HCT116 (cell line): ENCODE results near the gene ZNF316. TPM values are rescaled to one million over a fixed set of nuclear protein-coding genes. Genes with fewer than 3 reads are reported as not detected.

ENCODE experiments used
- ATAC-seq: fragments of 200-7000 bp; cut with Tn5 transposase; 2 replicates; pipeline ENCODE4 v1.9.1; 2020; ENCODE audit warnings: mild to moderate bottlenecking, moderate library complexity
- BruUV-seq: library from RNA; stranded (reverse); fragments of 400-500 nt; replicated peaks from 2 replicates; lab custom pipeline; 2021; lab: Mats Ljungman, UMichigan
- CTCF ChIA-PET: fragments of 300-600 bp; sonication (Branson Sonifier 250); formaldehyde crosslinking; loops from one replicate; lab custom pipeline; 2021; ENCODE audit warnings: antibody characterized with exemption; lab: Charles Lee
- POLR2A ChIA-PET: fragments of 300-600, 350-600 bp; sonication (Branson Sonifier 250); formaldehyde crosslinking; loops from one replicate; lab custom pipeline; 2021; ENCODE audit warnings: antibody characterized with exemption; lab: Charles Lee
- RAD21 ChIA-PET, 2 experiments: fragments of 300-600 bp; sonication (Branson Sonifier 250); formaldehyde crosslinking; loops; one replicate each; lab custom pipeline; 2023; ENCODE audit warnings: low total read pairs in 2 of 2; ENCODE audit not compliant: uncharacterized antibody in 2 of 2, unreplicated experiment in 2 of 2, low non-redundant PET in 1 of 2; lab: Charles Lee
- DNase-seq: peaks from one replicate; pipeline ENCODE4 v3.0.0-alpha.2; 2010; ENCODE audit warnings: low read depth, low spot score
- H2AFZ ChIP-seq: fragments of 200-600 bp; shearing (Covaris generic), sonication (generic); 2 replicates; pipeline ENCODE4 v1.6.1; 2017; ENCODE audit warnings: low read depth, mixed run types, mixed read lengths, antibody characterized with exemption, low read length; ENCODE audit not compliant: poor library complexity, severe bottlenecking
- H3K27ac ChIP-seq: 2 replicates; pipeline ENCODE4 v1.5.1; 2012; ENCODE audit warnings: low read depth, low read length
- H3K27me3 ChIP-seq: fragments of 200-600 bp; sonication (generic); 2 replicates; pipeline ENCODE4 v1.6.1; 2016; ENCODE audit warnings: mixed run types, low read length, mixed read lengths; ENCODE audit not compliant: insufficient read depth
- H3K36me3 ChIP-seq, 2 experiments: fragments of 200-500 bp in 1 of 2; fragments of 200-600 bp in 1 of 2; sonication (Bioruptor generic) in 1 of 2; sonication (generic) in 1 of 2; 2 replicates each; pipeline versions ENCODE4 v1.5.1 to v1.6.1; 2014 to 2016; ENCODE audit warnings: low read length in 2 of 2, inconsistent platforms in 1 of 2, mixed read lengths in 1 of 2, mixed run types in 1 of 2; ENCODE audit not compliant: insufficient read depth in 2 of 2, control insufficient read depth in 1 of 2
- H3K4me1 ChIP-seq, 2 experiments: fragments of 200-600 bp in 1 of 2; sonication (generic) in 1 of 2; 2 replicates each; pipeline versions ENCODE4 v1.5.1 to v1.6.1; 2012 to 2017; ENCODE audit warnings: low read length in 2 of 2, inconsistent platforms in 1 of 2, mild to moderate bottlenecking in 1 of 2, mixed read lengths in 1 of 2, mixed run types in 1 of 2, moderate library complexity in 1 of 2; ENCODE audit not compliant: insufficient read depth in 2 of 2, control insufficient read depth in 1 of 2
- H3K4me2 ChIP-seq: fragments of 200-600 bp; sonication (generic); 2 replicates; pipeline ENCODE4 v1.6.1; 2017; ENCODE audit warnings: mixed run types, low read length, mixed read lengths
- H3K4me3 ChIP-seq, 2 experiments: fragments of 200-600 bp in 1 of 2; sonication (generic) in 1 of 2; replicated peaks in 1 of 2; 2 replicates each; pipeline ENCODE4 v1.5.1; 2011 to 2016; ENCODE audit warnings: low read length in 2 of 2, control low read depth in 1 of 2, low read depth in 1 of 2, mild to moderate bottlenecking in 1 of 2, mixed read lengths in 1 of 2, mixed run types in 1 of 2
- H3K79me2 ChIP-seq: fragments of 200-600 bp; sonication (generic); 2 replicates; pipeline ENCODE4 v1.6.1; 2017; ENCODE audit warnings: mild to moderate bottlenecking, mixed run types, low read length, moderate library complexity, mixed read lengths; ENCODE audit not compliant: insufficient read depth
- H3K9ac ChIP-seq: fragments of 200-600 bp; sonication (generic); 2 replicates; pipeline ENCODE4 v1.6.1; 2016; ENCODE audit warnings: low read length, mixed read lengths
- H3K9me2 ChIP-seq: fragments of 200-600 bp; sonication (generic), shearing (Covaris generic); 2 replicates; pipeline ENCODE4 v1.6.1; 2017; ENCODE audit warnings: mixed run types, mild to moderate bottlenecking, moderate library complexity; ENCODE audit not compliant: insufficient read depth
- H3K9me3 ChIP-seq, 2 experiments: fragments of 200-500 bp in 1 of 2; fragments of 200-600 bp in 1 of 2; sonication (Bioruptor generic) in 1 of 2; sonication (generic) in 1 of 2; 2 replicates each; pipeline ENCODE4 v1.6.1; 2014 to 2017; ENCODE audit warnings: low read length in 2 of 2, mixed read lengths in 2 of 2, inconsistent platforms in 1 of 2, low read depth in 1 of 2, mild to moderate bottlenecking in 1 of 2, mixed run types in 1 of 2, moderate library complexity in 1 of 2; ENCODE audit not compliant: control insufficient read depth in 1 of 2, insufficient read depth in 1 of 2
- H4K20me1 ChIP-seq: fragments of 200-600 bp; sonication (generic), shearing (Covaris generic); 2 replicates; pipeline ENCODE4 v1.6.1; 2017; ENCODE audit warnings: mixed run types, mild to moderate bottlenecking, moderate library complexity; ENCODE audit not compliant: insufficient read depth
- EZH2 ChIP-seq: fragments of 200-600 bp; sonication (generic); IDR thresholded peaks from 2 replicates; pipeline ENCODE4 v1.6.1; 2017; ENCODE audit warnings: antibody characterized with exemption, mixed run types
- FOSL1 ChIP-seq: IDR thresholded peaks from 2 replicates; pipeline ENCODE4 v1.6.1; 2012; ENCODE audit warnings: low read depth
- JUND ChIP-seq: IDR thresholded peaks from 2 replicates; pipeline ENCODE4 v1.6.1; 2012
- MAX ChIP-seq: IDR thresholded peaks from 2 replicates; pipeline ENCODE4 v1.6.1; 2012
- TCF7L2 ChIP-seq: IDR thresholded peaks from 2 replicates; pipeline ENCODE4 v1.7.0; 2011; ENCODE audit warnings: borderline replicate concordance, inconsistent platforms; ENCODE audit not compliant: insufficient read depth, insufficient read length; ENCODE audit errors: extremely low read depth
- ZFX ChIP-seq: fragments of 450-650 bp; IDR thresholded peaks from 2 replicates; pipeline ENCODE4 v1.6.1; 2017
- intact Hi-C: fragments of 100-400 bp; cut with micrococcal nuclease; formaldehyde crosslinking; loops from 2 replicates; pipeline ENCODE4 v1.10.0; 2022
- total RNA-seq: library from RNA; stranded (reverse); gene quantifications from one replicate; pipeline ENCODE4 v1.2.1, GENCODE V29; 2021; ENCODE audit not compliant: unreplicated experiment
- TF ChIP-seq, protein P1 (sequence below): IDR thresholded peaks from 2 replicates; pipeline ENCODE4 v1.6.1; 2012; ENCODE audit warnings: low read depth

Gene ZNF316
- total RNA-seq, 1 experiment from 2014 or later: 25.0 TPM

GRCh38 chr7:6647080-6647479, 10.0 kb downstream of the ZNF316 start:
- H3K4me3 ChIP-seq: no peak overlapping the region
- no peak overlapping the region for H3K9ac ChIP-seq
- ChIA-PET CTCF (no interaction called here), POLR2A (no interaction called here), RAD21 (no interaction called here)
- no peaks in the 10 kb centered on the region for H3K9me3 ChIP-seq
- no peak overlapping the region for H3K4me2 ChIP-seq
- intact Hi-C loops: no loop called here
- no peak overlapping the region for H2AFZ ChIP-seq
- H3K4me1 ChIP-seq: no peaks in the 10 kb centered on the region
- H3K36me3 ChIP-seq: peaks cover 19 to 46% of the 10 kb centered on the region in 2 experiments; a peak in 2 of 4 replicates
- H3K27me3 ChIP-seq: no peaks in the 10 kb centered on the region
- TF ChIP-seq ZFX: no peak
- TF ChIP-seq TCF7L2: no peak
- no peak for TF ChIP-seq MAX
- TF ChIP-seq JUND: no peak
- TF ChIP-seq FOSL1: no peak
- TF ChIP-seq, protein P1, sequence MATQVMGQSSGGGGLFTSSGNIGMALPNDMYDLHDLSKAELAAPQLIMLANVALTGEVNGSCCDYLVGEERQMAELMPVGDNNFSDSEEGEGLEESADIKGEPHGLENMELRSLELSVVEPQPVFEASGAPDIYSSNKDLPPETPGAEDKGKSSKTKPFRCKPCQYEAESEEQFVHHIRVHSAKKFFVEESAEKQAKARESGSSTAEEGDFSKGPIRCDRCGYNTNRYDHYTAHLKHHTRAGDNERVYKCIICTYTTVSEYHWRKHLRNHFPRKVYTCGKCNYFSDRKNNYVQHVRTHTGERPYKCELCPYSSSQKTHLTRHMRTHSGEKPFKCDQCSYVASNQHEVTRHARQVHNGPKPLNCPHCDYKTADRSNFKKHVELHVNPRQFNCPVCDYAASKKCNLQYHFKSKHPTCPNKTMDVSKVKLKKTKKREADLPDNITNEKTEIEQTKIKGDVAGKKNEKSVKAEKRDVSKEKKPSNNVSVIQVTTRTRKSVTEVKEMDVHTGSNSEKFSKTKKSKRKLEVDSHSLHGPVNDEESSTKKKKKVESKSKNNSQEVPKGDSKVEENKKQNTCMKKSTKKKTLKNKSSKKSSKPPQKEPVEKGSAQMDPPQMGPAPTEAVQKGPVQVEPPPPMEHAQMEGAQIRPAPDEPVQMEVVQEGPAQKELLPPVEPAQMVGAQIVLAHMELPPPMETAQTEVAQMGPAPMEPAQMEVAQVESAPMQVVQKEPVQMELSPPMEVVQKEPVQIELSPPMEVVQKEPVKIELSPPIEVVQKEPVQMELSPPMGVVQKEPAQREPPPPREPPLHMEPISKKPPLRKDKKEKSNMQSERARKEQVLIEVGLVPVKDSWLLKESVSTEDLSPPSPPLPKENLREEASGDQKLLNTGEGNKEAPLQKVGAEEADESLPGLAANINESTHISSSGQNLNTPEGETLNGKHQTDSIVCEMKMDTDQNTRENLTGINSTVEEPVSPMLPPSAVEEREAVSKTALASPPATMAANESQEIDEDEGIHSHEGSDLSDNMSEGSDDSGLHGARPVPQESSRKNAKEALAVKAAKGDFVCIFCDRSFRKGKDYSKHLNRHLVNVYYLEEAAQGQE: no peak
- TF ChIP-seq EZH2: no peak
- ATAC-seq (no peak), DNase-seq (no peak)
- no peaks in the 10 kb centered on the region for H4K20me1 ChIP-seq
- H3K79me2 ChIP-seq: peaks cover 6% of the 10 kb centered on the region; the same call in 1 of the 2 replicates
- H3K9me2 ChIP-seq: no peaks in the 10 kb centered on the region
- no peak overlapping the region for H3K27ac ChIP-seq
- no TSS peak for BruUV-seq
